Measurements from ENCODE around the gene SMIM35.

The SMIM35 gene

DNA sequence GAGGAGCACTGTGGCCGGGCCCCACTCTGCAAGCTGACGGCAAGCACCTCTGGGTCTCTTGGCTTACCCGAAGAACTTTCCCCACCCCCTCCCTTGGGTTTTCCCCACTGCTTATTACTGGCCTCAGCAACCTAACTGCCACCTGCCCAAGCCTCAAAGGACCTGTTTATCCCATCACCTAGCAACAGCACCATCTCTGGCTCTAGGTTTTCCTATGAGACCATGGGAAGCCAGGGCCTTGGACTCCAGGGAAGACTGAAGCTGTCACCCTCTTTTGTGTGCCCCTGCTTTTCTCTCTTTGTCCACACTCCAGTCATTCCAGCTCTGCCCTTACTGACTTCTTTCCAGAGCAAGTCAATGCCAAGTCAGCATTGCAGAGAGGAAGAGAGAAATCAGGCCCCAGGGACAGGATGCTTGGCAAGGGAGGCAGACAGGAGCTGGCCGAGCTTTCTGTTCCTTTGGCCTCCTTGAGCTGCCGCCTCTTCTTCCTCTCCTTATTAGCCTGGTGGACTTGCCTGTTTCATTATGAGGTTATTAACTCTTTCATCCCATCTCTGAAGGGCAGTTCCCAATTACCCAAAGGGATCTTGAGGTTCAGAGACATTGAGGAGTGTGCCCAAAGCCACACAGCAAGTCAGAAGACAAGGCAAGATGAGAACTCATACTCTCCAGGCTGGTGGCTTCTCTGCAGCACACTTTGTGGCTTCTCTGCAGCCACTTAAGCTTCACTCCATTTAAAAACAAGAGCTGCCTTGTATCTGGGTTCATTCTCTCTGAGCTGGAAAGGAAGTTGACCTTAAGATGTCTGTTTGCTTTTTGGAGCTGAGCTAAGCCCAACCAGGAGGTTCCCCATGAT, at the start of gene SMIM35:
Gene SMIM35, minus strand, starts transcription at position 51 of the 856 bp plus-strand sequence. CDS start 206 bp downstream, outside the sequence.
- DNase-seq (ENCODE audit: low read depth, low spot score): no peak

DNA sequence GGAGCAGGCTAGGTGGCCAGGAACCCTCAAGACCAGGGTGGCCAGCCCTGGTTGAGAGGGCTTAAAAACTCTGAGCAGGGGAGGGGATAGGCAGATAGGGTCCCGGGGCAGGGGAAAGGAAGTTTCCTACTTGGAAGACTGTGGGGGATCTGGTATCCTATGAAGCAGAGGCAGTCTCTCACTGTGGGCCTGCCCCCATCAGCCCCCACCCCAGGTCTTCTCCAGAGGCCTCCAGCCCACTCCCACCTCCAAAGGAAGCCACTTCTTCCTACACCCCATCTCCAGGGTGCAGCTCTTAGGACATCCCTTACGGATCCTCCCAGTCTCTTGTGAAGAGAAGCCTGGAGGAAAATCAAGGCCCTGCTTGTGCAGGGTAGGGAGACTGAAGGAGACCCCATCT, 49.6 kb upstream of the SMIM35 start:
- no peak for DNase-seq (ENCODE audit: low read depth, low spot score)

DNA sequence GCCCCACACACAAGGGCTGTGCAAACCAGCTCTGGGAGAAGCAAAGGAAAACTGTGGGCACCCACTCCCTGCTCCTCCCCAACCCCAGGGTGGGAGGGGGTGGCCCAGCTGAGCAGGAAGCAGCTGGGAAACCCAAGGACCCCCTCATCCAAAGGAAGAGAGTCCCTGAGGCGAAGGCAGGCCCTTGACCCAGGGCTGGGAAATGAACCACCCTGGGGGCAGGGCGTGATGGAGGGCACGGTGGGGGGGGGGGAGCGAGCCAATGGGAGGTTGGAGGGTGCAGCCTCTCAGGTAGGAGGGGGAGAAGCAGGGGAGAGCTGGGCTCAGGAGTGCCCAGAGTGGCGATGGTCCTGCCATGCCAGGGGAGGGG, 49.0 kb upstream of the SMIM35 start:
- DNase-seq (ENCODE audit: low read depth, low spot score): no peak

DNA sequence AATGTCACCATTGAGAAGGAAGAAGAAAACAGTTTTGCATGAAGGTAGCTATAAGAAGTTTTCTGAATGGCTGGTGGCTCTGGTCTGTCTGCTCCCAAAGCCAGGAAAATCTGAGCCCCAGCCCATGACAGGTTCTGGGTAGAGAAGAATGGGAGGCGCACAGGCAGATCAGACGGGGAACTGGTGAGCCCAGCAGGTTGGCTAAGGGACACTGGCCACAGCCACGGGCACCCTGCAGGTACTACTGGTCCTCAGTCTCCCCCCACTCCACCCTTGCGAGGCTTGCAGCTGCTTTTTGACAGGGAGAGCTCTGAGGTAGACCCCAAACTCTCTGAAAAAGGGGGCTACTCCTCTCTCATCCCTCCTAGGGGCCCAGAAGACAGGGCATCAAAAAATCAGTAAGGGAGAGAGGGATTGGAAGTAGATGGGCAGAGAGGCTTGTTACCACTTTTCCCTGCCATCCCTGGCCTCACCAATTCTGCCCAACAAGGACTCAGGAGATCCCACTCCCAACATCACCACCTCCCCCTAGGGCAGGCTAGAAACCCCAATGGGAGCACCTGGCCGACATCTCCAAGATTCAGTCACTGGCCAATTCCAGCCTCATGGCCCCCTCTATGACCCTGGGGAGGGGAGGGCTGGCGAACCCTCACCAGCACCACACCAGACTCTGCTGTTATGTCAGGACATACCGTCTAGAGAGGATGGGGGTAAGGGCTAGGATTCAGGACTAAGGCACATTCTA, 48.5 kb upstream of the SMIM35 start:
- no peak for DNase-seq (ENCODE audit: low read depth, low spot score)

DNA sequence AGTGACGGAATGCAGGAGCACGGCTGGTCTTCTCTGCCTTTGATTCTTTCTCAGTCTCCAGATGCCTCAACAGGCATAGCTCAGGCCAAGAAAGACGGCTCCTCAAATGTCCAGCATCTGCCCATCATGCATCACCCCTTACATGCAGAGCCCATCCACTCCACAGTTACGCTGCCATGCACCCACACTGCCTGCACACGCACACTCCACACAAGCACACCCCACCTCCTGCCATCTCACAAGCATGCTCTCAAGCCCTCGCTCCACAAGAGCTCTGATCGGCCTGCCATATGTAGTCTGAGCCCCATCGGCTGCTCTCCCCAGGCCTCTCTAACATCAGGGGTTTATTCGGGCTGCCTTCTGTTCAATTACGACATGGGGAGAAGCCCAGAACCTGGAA, 47.1 kb upstream of the SMIM35 start:
- no peak for DNase-seq (ENCODE audit: low read depth, low spot score)

DNA sequence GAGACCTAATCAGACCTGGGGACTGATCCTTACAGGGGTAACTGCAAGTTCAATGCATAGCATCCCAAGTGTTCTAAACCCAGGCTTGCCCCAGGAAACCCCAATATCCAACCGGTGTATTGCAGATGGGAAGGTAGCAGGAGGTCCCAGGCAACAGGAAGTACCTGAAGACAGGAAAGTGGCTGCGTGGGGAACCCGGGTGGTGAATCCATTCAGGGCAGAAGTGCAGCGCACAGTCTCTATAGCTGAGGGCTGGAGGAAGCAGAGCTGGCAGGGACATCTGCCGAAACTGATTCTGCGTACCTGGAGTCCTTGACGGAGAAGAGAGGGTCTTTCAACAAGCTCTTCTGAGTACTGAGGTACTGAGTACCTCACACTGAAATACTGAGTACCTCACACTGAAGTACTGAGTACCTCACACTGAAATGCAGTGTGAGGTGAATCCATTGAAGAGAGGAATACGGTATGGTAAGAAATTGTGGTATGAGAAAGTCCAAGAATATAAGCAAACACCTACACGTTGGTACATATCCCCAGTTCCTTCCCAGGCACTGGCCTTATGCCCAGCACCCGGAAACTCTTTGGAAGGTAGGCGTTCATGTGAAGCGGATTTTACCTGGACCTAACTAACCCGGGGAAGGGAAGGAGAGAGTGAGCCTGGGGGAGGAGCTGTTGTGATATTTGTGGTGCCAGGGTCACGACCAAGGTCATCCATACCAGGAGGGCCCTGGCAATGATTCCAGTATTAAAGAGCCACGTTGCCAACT, 45.8 kb upstream of the SMIM35 start:
- DNase-seq (ENCODE audit: low read depth, low spot score): no peak

DNA sequence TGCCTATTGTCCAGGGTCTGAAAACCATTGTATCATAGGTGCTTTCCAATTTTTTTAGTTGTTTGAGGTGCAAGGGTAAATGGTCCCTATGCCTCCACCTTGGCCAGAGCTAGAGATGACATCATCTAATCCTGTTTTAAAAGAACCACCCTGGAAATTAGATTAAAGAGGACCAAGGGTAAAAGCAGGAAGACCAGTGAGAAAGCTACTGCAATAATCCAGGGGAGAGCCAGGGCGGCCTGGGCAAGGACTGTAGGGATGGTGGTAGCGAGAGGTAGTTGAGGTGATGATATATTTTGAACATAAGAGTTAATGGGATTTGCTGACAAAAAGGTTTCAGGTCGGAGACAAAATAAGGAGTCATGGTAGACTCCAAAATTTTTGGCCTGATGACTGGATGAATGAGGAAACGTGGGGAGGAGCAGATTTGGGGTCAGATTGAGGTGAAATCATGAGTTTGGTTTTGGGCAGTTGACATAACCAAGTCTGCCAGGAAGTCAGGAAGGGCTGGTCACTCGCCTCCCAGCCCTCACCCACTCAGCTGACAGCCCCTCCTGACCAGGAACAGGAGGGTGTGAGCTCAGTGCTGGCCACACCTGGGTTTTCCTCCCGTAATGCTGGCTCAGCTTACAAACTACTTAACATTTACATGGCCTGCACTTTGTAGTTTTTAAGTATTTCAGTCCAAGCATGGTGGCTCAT, 42.9 kb upstream of the SMIM35 start:
- no peak for DNase-seq (ENCODE audit: low read depth, low spot score)

DNA sequence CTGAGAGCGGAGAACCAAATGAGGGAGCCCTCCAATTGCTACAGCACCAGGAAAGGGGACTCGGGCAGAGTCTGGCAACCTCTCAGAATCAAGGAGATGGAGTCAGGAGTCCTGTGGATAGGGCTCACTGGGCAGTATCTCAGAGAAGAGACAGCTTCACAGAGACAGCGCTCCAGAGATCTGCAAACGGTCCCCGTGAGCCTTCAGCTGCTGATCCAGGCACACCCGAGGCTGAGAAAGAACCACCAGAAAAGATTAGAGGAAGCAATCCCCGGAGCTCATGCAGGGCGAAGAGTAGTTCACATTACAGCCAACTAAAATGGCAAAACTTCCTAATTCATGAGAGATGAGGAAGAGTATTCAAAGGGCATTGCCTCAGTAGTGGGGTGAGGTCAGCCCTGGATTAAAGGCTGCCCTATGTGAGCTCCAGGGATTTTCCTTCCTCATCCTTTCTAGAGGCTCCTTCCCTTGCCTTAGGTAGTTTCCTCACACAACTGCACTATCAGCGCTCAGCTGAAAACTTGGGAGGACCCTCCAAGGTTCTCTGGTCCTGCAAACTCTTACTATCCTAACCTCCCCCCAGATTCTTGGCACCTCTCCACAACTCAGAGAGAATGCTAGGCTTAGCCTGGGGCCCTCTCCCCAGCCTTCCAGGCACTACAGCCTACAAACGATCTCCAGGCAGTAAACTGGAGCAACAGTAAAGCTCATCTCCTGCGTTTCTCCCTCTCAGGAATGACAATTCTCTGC, 42.1 kb upstream of the SMIM35 start:
- DNase-seq (ENCODE audit: low read depth, low spot score): no peak

DNA sequence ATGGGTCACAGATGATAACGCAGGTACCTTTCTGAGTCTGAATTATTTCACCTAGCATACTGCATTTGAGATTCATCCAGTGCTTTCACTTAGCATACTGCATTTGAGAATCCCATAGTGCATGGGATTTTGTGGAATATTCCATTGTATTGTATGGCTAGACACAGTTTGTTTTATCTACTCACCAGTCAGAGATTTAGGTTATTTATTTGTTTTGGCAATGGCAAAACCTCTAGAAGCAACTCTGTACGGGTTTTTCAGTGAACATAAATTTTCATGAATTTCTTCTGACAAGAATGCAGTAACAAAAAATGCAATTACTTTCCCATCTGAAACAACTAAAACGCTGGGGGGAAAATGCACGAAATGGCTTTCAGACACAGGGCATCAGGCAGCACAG, 41.5 kb upstream of the SMIM35 start:
- no peak for DNase-seq (ENCODE audit: low read depth, low spot score)

DNA sequence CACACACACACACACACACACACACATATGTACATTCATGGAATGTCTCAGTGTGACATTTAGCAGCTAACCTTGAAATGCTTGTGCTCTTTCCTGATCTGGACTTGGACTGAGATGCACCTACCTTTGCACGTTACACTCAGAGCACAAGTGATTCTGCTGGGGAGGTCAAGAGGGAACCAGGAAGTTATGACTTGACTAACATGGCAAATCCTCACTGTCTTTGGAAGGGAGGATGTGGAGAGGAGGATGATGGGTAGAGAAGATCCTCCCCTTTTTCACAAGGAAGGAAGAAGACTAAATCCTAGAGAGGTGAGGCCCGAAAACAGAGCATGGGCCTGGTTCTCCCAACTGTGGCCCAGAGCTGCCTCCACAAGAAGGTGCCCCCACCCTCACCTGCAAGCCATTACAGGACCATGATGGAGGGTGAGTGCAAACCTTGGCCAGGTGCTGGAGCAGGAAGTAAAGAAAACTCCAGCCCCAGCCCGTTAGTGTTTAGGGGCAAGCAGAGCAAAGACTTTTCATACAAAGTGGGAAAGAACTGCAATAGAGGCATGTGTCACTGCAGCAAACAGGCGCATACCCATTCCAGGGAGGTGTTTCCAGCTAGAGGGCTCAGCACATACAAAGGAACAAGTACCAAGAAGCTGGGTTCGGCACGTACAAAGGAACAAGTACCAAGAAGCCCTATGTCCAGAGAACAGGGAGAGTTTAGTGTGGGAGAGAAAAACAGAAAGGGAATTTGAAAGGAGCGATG, 39.5 kb upstream of the SMIM35 start:
- no peak for DNase-seq (ENCODE audit: low read depth, low spot score)

DNA sequence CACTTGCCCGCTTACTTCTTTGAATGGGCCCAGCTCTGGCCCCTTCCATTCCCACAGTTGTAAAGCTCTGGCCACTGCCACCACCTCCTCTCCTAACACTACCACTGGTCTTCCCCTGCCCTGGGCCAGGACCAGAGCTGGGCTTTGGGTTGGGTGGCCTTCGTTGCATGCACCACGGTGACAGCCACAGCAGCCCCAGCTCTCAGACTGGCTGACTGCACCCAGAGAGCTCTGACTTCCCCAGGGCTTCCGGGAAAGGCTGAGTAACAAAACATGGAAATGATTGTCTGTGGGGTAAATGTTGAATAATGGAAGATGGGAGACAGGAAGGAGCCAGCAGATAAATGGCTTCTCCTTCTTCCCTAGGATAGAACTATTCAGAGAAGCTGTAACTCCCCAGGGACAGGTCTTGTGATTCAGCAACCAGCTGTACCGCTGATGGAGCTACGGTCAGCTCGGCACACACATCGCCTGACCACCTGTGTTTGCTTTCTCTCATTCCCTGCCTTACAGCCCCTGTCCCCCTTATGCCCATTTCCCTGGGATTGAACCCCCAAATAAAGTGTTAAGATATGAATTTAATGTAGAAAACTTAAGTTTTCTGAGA, 38.3 kb upstream of the SMIM35 start:
- no peak for DNase-seq (ENCODE audit: low read depth, low spot score)

DNA sequence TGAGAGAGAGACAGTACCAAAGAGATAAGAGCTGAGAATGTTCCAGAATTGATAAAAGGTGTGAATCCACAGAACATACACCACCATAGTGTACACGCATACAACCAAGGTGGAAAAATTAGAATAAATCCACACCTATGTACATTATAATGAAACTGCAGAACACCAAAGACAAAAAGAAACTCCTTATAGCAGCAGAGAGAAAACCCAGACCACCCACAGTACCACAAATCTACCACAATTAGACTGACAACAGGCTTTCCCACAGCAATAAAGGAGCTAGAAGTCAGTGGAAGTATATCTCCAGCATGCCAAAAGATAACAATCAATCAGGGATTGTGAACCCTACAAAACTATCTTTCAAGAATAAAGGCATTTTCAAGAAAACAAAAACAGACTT, 34.0 kb upstream of the SMIM35 start:
- DNase-seq (ENCODE audit: low read depth, low spot score): no peak

DNA sequence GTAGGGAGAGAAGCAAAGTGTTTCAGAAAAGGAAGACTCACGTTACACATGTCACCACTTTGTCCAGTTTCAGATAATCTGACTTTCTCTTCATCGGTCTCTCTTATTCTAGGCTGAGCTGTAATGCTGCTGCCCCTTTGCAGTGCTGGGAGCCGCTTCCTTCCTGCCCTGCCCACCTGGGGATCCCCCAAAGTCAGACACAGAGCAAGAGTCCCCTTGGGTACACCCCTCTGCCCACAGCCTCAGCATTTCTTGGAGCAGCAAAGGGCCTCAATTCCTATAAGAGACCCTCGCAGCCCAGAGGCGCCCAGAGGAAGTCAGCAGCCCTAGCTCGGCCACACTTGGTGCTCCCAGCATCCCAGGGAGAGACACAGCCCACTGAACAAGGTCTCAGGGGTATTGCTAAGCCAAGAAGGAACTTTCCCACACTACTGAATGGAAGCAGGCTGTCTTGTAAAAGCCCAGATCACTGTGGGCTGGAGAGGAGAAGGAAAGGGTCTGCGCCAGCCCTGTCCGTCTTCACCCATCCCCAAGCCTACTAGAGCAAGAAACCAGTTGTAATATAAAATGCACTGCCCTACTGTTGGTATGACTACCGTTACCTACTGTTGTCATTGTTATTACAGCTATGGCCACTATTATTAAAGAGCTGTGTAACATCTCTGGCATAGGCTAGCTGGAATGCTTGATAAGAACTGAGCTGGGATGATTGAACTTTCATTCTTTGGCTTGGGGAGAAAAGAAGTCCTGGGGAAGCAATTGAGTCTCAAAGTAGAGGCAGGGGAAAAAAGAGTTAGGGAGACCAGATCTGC, 31.2 kb upstream of the SMIM35 start:
- DNase-seq (ENCODE audit: low read depth, low spot score): no peak

DNA sequence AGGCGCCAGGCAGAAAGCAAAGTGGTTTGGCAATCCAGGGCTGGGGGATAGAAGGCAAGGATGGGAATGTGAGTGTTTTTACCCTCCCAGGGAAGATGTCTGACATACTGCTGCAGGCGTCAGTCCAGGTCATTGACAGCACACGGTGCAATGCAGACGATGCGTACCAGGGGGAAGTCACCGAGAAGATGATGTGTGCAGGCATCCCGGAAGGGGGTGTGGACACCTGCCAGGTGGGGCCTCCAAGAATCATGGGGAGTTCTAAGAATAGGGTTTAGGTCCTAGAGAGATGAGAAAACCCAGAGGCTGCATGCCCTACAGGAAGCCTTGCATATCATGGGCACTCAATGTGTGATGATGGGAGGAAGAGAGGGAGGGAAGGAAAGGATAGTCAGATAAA, 28.3 kb upstream of the SMIM35 start:
- DNase-seq (ENCODE audit: low read depth, low spot score): no peak

DNA sequence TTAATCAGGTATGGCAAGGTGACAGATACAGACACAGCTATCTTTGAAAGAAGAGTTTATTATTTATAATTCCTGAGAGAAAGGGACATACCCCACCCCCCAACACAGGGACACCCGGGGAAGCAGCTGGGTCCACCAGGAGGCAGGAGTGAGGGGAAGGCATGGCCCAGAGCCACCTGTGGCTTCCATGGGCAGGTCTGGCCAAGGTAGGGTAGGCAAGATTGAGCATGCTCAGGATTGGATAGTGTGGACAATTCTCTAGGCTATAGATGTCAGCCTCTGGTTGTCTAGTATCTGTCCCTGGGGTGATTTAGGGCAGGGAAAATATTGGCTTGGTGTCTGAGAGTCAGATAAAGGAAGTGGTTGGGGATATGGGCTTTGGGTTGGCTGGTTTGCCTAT, 27.5 kb upstream of the SMIM35 start:
- DNase-seq (ENCODE audit: low read depth, low spot score): no peak

DNA sequence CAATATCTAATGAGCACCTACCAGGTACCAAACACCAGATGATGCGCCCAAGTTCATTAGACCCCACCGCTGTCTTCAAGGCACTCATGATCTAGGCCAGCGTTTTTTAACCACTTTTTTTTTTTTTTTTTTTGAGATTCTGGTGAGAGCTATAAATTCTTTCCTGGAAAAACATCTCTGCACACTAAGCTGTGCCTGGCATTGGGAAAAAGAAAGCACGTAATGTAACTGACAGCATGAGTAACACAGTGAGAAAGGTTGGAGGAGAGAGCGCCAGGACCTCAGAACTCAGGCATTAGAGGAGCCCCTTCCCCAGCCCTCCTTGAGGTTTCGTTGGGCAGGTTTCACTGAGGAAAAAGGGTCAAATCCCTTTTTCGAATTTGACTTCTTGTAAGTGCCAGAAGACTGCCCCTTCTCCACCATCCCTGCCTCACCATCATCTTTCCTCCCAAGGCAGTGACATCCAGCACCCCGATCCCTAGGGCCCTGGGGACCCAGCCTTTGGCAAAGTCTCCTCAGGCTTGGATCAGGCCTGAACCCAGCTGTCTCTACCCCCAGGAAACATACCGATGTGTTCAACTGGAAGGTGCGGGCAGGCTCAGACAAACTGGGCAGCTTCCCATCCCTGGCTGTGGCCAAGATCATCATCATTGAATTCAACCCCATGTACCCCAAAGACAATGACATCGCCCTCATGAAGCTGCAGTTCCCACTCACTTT, 26.1 kb upstream of the SMIM35 start:
- DNase-seq (ENCODE audit: low read depth, low spot score): no peak

DNA sequence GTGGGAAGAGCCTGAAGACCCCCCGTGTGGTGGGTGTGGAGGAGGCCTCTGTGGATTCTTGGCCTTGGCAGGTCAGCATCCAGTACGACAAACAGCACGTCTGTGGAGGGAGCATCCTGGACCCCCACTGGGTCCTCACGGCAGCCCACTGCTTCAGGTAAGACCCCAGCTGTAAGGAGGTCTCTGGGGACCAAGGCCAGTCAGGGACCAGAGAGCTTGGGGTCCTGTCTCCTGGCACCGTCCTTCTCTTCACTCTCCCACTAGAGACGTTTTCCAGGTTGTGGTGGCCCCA, 24.9 kb upstream of the SMIM35 start:
- DNase-seq (ENCODE audit: low read depth, low spot score): no peak

DNA sequence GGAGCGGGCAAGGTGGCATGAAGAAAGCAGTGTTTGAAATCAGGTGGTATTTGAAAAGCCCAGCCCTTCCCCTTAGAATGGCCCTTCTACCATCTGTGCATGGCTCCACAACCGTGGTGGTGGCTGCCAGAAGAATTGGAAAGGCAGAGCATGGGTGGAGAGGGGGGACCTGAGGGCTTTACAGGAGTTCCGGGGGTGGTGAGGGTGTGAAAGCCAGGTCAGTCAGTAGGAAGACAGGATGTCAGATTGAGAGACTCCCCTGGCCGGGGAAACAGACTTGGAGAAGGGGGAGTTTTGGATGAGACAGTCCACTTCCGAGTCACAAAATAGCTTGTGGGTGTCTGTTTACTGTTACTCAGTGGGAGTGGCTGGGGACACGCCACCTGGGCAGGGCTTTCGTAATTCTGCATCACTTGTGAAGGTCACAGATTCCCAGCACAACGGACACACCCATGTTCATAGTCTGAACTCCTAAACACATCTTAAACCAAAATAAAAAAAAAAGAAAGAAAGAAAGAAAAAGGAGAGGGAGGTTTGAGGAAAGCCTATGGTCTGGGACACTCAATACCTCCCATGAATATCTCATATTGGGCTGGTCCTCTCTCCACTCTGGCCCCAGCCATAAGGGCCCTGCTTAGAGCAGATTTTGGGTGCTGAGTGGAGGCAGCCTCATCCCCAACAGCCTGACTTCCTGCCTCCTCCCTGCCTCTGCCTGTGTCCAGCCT, 24.4 kb upstream of the SMIM35 start:
- no peak for DNase-seq (ENCODE audit: low read depth, low spot score)

All from activated naive CD8-positive, alpha-beta T cell treated with anti-CD3 and anti-CD28 coated beads, Interleukin-2, amount 50 U/mL, for 16 hours (primary cell).